ENCODE measurements around the gene LST1. TPM values are rescaled to one million over a fixed set of nuclear protein-coding genes. Genes with fewer than 3 reads are reported as not detected.

Gene LST1
- total RNA-seq, 1 experiment from 2014 or later: not detected

DNA sequence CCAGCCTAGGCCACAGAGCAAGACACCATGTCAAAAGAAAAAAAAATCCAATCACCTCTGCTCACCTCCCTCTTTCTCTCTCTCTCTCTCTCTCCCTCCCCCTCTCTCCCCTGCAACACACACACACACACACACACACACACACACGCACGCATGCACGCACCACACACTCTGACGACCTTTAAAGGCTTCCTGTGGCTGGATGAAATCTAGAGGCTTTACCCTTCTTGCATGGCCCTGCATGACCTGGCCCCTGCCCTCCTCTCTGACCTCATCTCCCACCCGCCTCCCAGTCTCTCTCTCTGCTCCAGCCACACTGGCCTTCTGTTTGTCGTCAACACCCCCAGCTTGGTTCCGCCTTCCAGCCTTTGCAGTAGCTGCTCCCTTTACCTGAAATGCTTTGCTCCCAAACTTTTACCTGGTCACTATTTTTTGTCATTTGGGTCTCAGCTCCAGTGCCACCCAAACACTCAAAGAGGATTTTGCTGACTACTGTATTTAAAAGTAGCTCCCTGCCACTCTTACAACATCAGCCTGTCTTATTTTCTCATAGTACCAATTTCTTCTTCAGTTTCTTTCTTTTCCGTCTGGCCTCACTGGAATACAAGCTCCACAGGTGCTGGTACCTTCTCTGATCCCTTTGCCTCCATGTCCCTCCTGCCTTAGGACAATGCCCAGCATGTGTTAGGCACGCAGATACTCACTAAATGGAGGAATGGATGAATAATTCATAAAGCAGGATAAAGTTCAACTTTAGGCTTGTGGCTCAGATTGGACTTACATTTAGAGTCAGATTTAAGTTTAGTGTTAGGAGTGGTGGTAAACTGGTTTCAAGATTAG, 18.3 kb upstream of the LST1 start:
- H3K4me1 ChIP-seq (ENCODE audit: insufficient read depth, low read length, poor library complexity, severe bottlenecking): no peaks in the 10 kb centered on the region
- H3K9me3 ChIP-seq (ENCODE audit: low read depth, low read length, poor library complexity, severe bottlenecking): no peaks in the 10 kb centered on the region
- H3K27ac ChIP-seq (ENCODE audit: low read depth, low read length, poor library complexity, severe bottlenecking): no peak overlapping the region
- ChIA-PET CTCF (interaction anchor here (1.1 to 1.2 kb wide), 2 partner anchors 29 to 31 kb away, joined by 3 to 5 read pairs; no protein-coding TSS in a partner anchor), POLR2A (ENCODE audit: low non-redundant PET) (no interaction called here)
- H3K4me3 ChIP-seq (ENCODE audit: low read depth, low read length, poor library complexity, severe bottlenecking): no peak overlapping the region
- no peak for DNase-seq (ENCODE audit: low spot score)
- TF ChIP-seq, protein P1, sequence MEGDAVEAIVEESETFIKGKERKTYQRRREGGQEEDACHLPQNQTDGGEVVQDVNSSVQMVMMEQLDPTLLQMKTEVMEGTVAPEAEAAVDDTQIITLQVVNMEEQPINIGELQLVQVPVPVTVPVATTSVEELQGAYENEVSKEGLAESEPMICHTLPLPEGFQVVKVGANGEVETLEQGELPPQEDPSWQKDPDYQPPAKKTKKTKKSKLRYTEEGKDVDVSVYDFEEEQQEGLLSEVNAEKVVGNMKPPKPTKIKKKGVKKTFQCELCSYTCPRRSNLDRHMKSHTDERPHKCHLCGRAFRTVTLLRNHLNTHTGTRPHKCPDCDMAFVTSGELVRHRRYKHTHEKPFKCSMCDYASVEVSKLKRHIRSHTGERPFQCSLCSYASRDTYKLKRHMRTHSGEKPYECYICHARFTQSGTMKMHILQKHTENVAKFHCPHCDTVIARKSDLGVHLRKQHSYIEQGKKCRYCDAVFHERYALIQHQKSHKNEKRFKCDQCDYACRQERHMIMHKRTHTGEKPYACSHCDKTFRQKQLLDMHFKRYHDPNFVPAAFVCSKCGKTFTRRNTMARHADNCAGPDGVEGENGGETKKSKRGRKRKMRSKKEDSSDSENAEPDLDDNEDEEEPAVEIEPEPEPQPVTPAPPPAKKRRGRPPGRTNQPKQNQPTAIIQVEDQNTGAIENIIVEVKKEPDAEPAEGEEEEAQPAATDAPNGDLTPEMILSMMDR (conservative IDR thresholded peaks at IDR 0.05; ENCODE audit: low read depth, low read length): no peak
- TF ChIP-seq EZH2 (IDR thresholded peaks at IDR 0.05; ENCODE audit: borderline replicate concordance, low read depth, low read length, poor library complexity, severe bottlenecking): no peak
- no peaks in the 10 kb centered on the region for H3K36me3 ChIP-seq (ENCODE audit: insufficient read depth, low read length, poor library complexity, severe bottlenecking)
- BruUV-seq (replicated peaks): no TSS peak
- H3K27me3 ChIP-seq (replicated peaks; ENCODE audit: insufficient read depth, low read depth, low read length, poor library complexity): no peaks in the 10 kb centered on the region
- intact Hi-C loops (cut with micrococcal nuclease; ENCODE audit: unreplicated experiment): no loop called here

GRCh38 chr6:31568537-31568961, 17.5 kb upstream of the LST1 start:
- DNase-seq (ENCODE audit: low spot score): no peak
- H3K4me1 ChIP-seq (ENCODE audit: insufficient read depth, low read length, poor library complexity, severe bottlenecking): no peaks in the 10 kb centered on the region
- TF ChIP-seq EZH2 (IDR thresholded peaks at IDR 0.05; ENCODE audit: borderline replicate concordance, low read depth, low read length, poor library complexity, severe bottlenecking): no peak
- TF ChIP-seq, protein P1 (conservative IDR thresholded peaks at IDR 0.05; ENCODE audit: low read depth, low read length): no peak
- BruUV-seq (replicated peaks): no TSS peak
- no peak overlapping the region for H3K27ac ChIP-seq (ENCODE audit: low read depth, low read length, poor library complexity, severe bottlenecking)
- H3K4me3 ChIP-seq (ENCODE audit: low read depth, low read length, poor library complexity, severe bottlenecking): no peak overlapping the region
- intact Hi-C loops (cut with micrococcal nuclease; ENCODE audit: unreplicated experiment): no loop called here
- no peaks in the 10 kb centered on the region for H3K9me3 ChIP-seq (ENCODE audit: low read depth, low read length, poor library complexity, severe bottlenecking)
- no peaks in the 10 kb centered on the region for H3K36me3 ChIP-seq (ENCODE audit: insufficient read depth, low read length, poor library complexity, severe bottlenecking)
- POLR2A ChIA-PET (ENCODE audit: low non-redundant PET): no interaction called here
- no peaks in the 10 kb centered on the region for H3K27me3 ChIP-seq (replicated peaks; ENCODE audit: insufficient read depth, low read depth, low read length, poor library complexity)
- CTCF ChIA-PET: interaction anchor here (1.1 to 1.2 kb wide), 2 partner anchors 29 to 30 kb away, joined by 3 to 5 read pairs; no protein-coding TSS in a partner anchor

DNA sequence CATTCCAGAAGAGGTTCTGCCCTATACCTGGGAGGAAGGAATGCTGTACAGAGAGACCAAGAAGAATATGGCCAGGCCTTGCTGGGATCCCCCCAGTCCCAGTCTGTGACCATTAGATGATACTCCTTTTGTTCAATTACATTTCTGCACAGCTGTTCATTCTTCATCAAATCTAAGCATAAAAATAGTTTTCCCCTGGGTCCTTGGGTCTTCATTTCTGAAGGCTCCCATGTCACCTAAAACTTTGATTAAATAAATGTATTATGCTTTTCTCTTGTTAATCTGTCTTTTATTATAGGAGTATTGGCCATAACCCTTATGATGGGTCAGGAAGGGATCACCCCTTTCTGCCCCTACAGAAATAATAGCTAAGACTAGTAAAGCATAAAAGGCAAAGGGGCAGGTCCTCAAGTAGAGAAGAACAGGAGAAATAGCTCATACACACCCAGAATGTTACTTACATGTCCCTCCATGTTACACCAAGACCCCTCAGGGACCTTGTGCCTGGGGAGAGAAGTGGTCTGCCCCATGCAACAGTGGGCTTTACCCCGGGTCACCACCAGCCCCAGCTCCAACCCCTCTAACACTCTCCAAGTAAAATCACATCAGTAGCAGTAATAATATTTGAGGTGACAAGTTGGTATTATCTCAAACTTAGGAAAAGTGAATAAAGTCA, 16.1 kb upstream of the LST1 start:
- CTCF ChIA-PET: no interaction called here
- POLR2A ChIA-PET (ENCODE audit: low non-redundant PET): no interaction called here
- Histone ChIP-seq H3K4me3 (ENCODE audit: low read depth, low read length, poor library complexity, severe bottlenecking) (no peak overlapping the region), H3K36me3 (ENCODE audit: insufficient read depth, low read length, poor library complexity, severe bottlenecking) (no peaks in the 10 kb centered on the region), H3K9me3 (ENCODE audit: low read depth, low read length, poor library complexity, severe bottlenecking) (no peaks in the 10 kb centered on the region), H3K27me3 (replicated peaks; ENCODE audit: insufficient read depth, low read depth, low read length, poor library complexity) (no peaks in the 10 kb centered on the region), H3K27ac (ENCODE audit: low read depth, low read length, poor library complexity, severe bottlenecking) (no peak overlapping the region), H3K4me1 (ENCODE audit: insufficient read depth, low read length, poor library complexity, severe bottlenecking) (peaks cover 2% of the 10 kb centered on the region)
- no peak for TF ChIP-seq EZH2 (IDR thresholded peaks at IDR 0.05; ENCODE audit: borderline replicate concordance, low read depth, low read length, poor library complexity, severe bottlenecking)
- TF ChIP-seq, protein P1 (conservative IDR thresholded peaks at IDR 0.05; ENCODE audit: low read depth, low read length): no peak
- intact Hi-C loops (cut with micrococcal nuclease; ENCODE audit: unreplicated experiment): no loop called here
- no peak for DNase-seq (ENCODE audit: low spot score)
- BruUV-seq (replicated peaks): no TSS peak

Data from A673 (cell line).